OCI-LY7 (cell line): ENCODE results near the gene TCP11L2.

Experiments
- CTCF ChIP-seq: fragments of 200-600 bp; sonication (generic); conservative IDR thresholded peaks from 2 replicates; pipeline ENCODE4 v1.5.1; 2014; ENCODE audit warnings: mild to moderate bottlenecking, antibody characterized with exemption, low read length, moderate library complexity, mixed read lengths
- EZH2phosphoT487 ChIP-seq: fragments of 200-600 bp; sonication (generic); IDR thresholded peaks from 2 replicates; pipeline ENCODE4 v1.6.1; 2018; ENCODE audit warnings: low read depth, borderline replicate concordance, mild to moderate bottlenecking, mixed run types, antibody characterized with exemption, low read length, moderate library complexity, mixed read lengths

GRCh38 chr12:106269150-106269771 lies 33.3 kb upstream of the TCP11L2 start:
- TF ChIP-seq CTCF (no peak), EZH2phosphoT487 (no peak)
